ENCODE measurements around the gene SLC43A2. TPM values are rescaled to one million over a fixed set of nuclear protein-coding genes. Genes with fewer than 3 reads are reported as not detected.

The SLC43A2 gene
- total and polyA plus RNA-seq, 4 donors = 0.63 to 7.9 (median 4.7) TPM

GRCh38 chr17:1593630-1593931 is 35.1 kb downstream of the SLC43A2 start:
- TF ChIP-seq TAF1 (conservative IDR thresholded peaks at IDR 0.05) (no peak), YY1 (IDR thresholded peaks at IDR 0.05) (no peak), GABPA (IDR thresholded peaks at IDR 0.05 in 1 of 2, conservative IDR thresholded peaks at IDR 0.05 in 1 of 2) (no peak), HNF4G (IDR thresholded peaks at IDR 0.05) (no peak), NR2F2 (IDR thresholded peaks at IDR 0.05) (no peak), JUND (IDR thresholded peaks at IDR 0.05) (no peak), CTCF (IDR thresholded peaks at IDR 0.05; ENCODE audit: low read depth, low read length, missing input control) (no peak), SP1 (IDR thresholded peaks at IDR 0.05) (no peak), RXRA (IDR thresholded peaks at IDR 0.05) (no peak), RAD21 (IDR thresholded peaks at IDR 0.05) (no peak), FOXA2 (IDR thresholded peaks at IDR 0.05) (no peak), HNF4A (conservative IDR thresholded peaks at IDR 0.05) (no peak), MAX (IDR thresholded peaks at IDR 0.05) (no peak), REST (IDR thresholded peaks at IDR 0.05) (no peak), ATF3 (IDR thresholded peaks at IDR 0.05) (no peak), FOXA1 (IDR thresholded peaks at IDR 0.05) (no peak), EGR1 (IDR thresholded peaks at IDR 0.05; ENCODE audit: low read depth in 2 of 2) (no peak), ZBTB33 (IDR thresholded peaks at IDR 0.05) (no peak)
- Histone ChIP-seq H3K36me3 (ENCODE audit: control insufficient read depth in 4 of 4, insufficient read depth in 3 of 4, low read depth in 1 of 4, low read length in 3 of 4) (no peaks in the 10 kb centered on the region), H3K9ac (ENCODE audit: low read depth in 1 of 2, low read length in 2 of 2) (no peak overlapping the region), H3K4me1 (ENCODE audit: control insufficient read depth in 4 of 4, insufficient read depth in 4 of 4, low read length in 3 of 4) (peaks cover 0 to 4% (median 0%) of the 10 kb centered on the region in 4 donors), H3K27ac (ENCODE audit: low read depth in 1 of 2, low read length in 2 of 2) (no peak overlapping the region), H3K9me3 (ENCODE audit: control insufficient read depth in 4 of 4, low read length in 3 of 4) (no peaks in the 10 kb centered on the region), H3K27me3 (ENCODE audit: control insufficient read depth in 4 of 4, insufficient read depth in 4 of 4, low read length in 3 of 4) (no peaks in the 10 kb centered on the region), H3K4me3 (ENCODE audit: low read depth in 1 of 3, low read length in 3 of 3) (no peak overlapping the region)
- 94% methylated on average over 5 of the region's 5 CpGs for WGBS
- DNase-seq (ENCODE audit: low spot score) = no peak

Measured in liver (tissue), 9 donors.